Left kidney (tissue), 1 donor: ENCODE results near the gene PAXIP1. TPM values are rescaled to one million over a fixed set of nuclear protein-coding genes. Genes with fewer than 3 reads are reported as not detected.

Experiments
- polyA plus RNA-seq: library from polyadenylated mRNA; unstranded; fragments of 120-200 nt; gene quantifications from one replicate; pipeline ENCODE4 v1.2.1, GENCODE V29; 2013; ENCODE audit not compliant: insufficient read length

Gene PAXIP1
- polyA plus RNA-seq, 1 donor = 27.6 TPM

Other genes with a start within 250 kb of the PAXIP1 start
- not detected for gene HTR5A, start 67.2 kb upstream of the PAXIP1 start, polyA plus RNA-seq